Measurements from ENCODE around the gene GPR55.

Gene GPR55

DNA sequence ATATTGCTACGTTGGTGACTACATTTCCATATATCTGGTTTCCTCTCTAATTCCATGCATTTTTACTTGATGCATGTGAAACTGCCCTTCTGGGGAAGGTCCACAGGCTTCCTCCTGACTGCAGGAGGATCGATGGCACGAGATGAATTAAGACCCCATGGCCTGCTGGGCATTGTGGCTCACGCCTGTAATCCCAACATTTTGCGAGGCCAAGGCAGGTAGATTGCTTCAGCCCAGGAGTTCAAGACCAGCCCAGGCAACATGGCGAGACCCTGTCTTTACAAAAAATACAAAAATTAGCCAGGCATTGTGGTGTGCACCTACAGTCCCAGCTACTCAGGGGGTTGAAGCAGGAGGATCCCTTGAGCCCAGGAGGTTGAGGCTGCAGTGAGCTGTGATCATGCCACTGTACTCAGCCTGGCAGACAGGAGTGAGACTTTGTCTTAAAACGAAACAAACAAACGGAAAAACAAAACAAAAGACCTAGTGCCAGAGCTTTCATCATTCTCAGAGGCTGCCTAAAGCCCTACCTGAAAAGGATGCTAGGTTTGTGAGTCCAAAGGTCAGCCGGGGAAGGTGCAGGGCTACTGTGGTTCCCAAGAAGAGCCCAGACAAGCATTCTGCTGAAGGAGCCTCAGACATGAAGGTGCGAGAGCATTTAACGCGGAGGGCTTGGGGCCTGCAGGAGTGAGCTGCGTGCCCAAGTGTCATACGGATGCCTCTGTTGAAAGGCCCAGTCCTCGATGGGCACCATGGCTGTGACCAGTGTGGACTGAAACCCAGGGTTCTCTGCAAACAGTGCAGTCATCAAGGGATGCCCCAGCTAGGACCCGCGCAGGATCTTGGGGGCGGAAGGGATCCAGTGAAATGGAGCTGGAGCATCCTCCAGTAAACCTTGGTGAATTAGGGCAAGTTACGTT is 21.6 kb downstream of the GPR55 start:
- DNase-seq (ENCODE audit: low read depth in 1 of 2, low spot score in 1 of 2) = no peak
- H3K4me3 ChIP-seq (replicated peaks; ENCODE audit: insufficient read depth, low read length) = no peak overlapping the region
- H3K27me3 ChIP-seq (ENCODE audit: insufficient read depth, poor library complexity, severe bottlenecking) = no peaks in the 10 kb centered on the region
- H3K27ac ChIP-seq (replicated peaks) = no peak overlapping the region
- no peak for TF ChIP-seq REST (IDR thresholded peaks at IDR 0.05; ENCODE audit: insufficient replicate concordance, low read depth)
- TF ChIP-seq, protein P1, sequence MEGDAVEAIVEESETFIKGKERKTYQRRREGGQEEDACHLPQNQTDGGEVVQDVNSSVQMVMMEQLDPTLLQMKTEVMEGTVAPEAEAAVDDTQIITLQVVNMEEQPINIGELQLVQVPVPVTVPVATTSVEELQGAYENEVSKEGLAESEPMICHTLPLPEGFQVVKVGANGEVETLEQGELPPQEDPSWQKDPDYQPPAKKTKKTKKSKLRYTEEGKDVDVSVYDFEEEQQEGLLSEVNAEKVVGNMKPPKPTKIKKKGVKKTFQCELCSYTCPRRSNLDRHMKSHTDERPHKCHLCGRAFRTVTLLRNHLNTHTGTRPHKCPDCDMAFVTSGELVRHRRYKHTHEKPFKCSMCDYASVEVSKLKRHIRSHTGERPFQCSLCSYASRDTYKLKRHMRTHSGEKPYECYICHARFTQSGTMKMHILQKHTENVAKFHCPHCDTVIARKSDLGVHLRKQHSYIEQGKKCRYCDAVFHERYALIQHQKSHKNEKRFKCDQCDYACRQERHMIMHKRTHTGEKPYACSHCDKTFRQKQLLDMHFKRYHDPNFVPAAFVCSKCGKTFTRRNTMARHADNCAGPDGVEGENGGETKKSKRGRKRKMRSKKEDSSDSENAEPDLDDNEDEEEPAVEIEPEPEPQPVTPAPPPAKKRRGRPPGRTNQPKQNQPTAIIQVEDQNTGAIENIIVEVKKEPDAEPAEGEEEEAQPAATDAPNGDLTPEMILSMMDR (IDR thresholded peaks at IDR 0.05; ENCODE audit: insufficient read depth, low read length) = no peak
- no peak for TF ChIP-seq SPI1 (IDR thresholded peaks at IDR 0.05; ENCODE audit: borderline replicate concordance, low read depth)
- no peak for TF ChIP-seq POLR2AphosphoS5 (IDR thresholded peaks at IDR 0.05; ENCODE audit: low read depth)
- no peak for TF ChIP-seq GABPA (IDR thresholded peaks at IDR 0.05; ENCODE audit: low read depth)

GRCh38 chr2:230902180-230902899 is 22.7 kb downstream of the GPR55 start:
- TF ChIP-seq, protein P1 (IDR thresholded peaks at IDR 0.05; ENCODE audit: insufficient read depth, low read length) = peak; percentile 93
- TF ChIP-seq GABPA (IDR thresholded peaks at IDR 0.05; ENCODE audit: low read depth) (no peak), POLR2AphosphoS5 (IDR thresholded peaks at IDR 0.05; ENCODE audit: low read depth) (no peak), SPI1 (IDR thresholded peaks at IDR 0.05; ENCODE audit: borderline replicate concordance, low read depth) (no peak), REST (IDR thresholded peaks at IDR 0.05; ENCODE audit: insufficient replicate concordance, low read depth) (no peak)
- DNase-seq (ENCODE audit: low read depth in 1 of 2, low spot score in 1 of 2) = peak in 1 of 2 experiments; percentile 51
- no peak overlapping the region for H3K4me3 ChIP-seq (replicated peaks; ENCODE audit: insufficient read depth, low read length)
- H3K27me3 ChIP-seq (ENCODE audit: insufficient read depth, poor library complexity, severe bottlenecking) = no peaks in the 10 kb centered on the region
- no peak overlapping the region for H3K27ac ChIP-seq (replicated peaks)

GRCh38 chr2:230901006-230901405 is 24.0 kb downstream of the GPR55 start:
- DNase-seq (ENCODE audit: low read depth in 1 of 2, low spot score in 1 of 2) = no peak
- no peak overlapping the region for H3K27ac ChIP-seq (replicated peaks)
- H3K27me3 ChIP-seq (ENCODE audit: insufficient read depth, poor library complexity, severe bottlenecking) = no peaks in the 10 kb centered on the region
- H3K4me3 ChIP-seq (replicated peaks; ENCODE audit: insufficient read depth, low read length) = no peak overlapping the region
- TF ChIP-seq GABPA (IDR thresholded peaks at IDR 0.05; ENCODE audit: low read depth) = no peak
- no peak for TF ChIP-seq SPI1 (IDR thresholded peaks at IDR 0.05; ENCODE audit: borderline replicate concordance, low read depth)
- no peak for TF ChIP-seq POLR2AphosphoS5 (IDR thresholded peaks at IDR 0.05; ENCODE audit: low read depth)
- TF ChIP-seq, protein P1 (IDR thresholded peaks at IDR 0.05; ENCODE audit: insufficient read depth, low read length) = no peak
- no peak for TF ChIP-seq REST (IDR thresholded peaks at IDR 0.05; ENCODE audit: insufficient replicate concordance, low read depth)

All from HL-60 (cell line).